GM12878 (cell line): Measurements from ENCODE around the gene GNL3. TPM values are rescaled to one million over a fixed set of nuclear protein-coding genes. Genes with fewer than 3 reads are reported as not detected.

Experiments
- DPF2 ChIP-seq: fragments of 450-650 bp; IDR thresholded peaks from 2 replicates; pipeline ENCODE4 v1.6.1; 2017; ENCODE audit warnings: mild to moderate bottlenecking
- IKZF1 ChIP-seq: fragments of 450-650 bp; conservative IDR thresholded peaks from 2 replicates; pipeline ENCODE4 v1.6.1; 2017; ENCODE audit warnings: antibody characterized with exemption, mild to moderate bottlenecking
- IRF4 ChIP-seq: IDR thresholded peaks from 2 replicates; pipeline ENCODE4 v1.6.1; 2011; ENCODE audit warnings: low read depth, low read length
- JUNB ChIP-seq: IDR thresholded peaks from 2 replicates; pipeline ENCODE4 v1.6.1; 2016; ENCODE audit warnings: antibody characterized with exemption, mild to moderate bottlenecking
- NFXL1 ChIP-seq: fragments of 450-650 bp; IDR thresholded peaks from 2 replicates; pipeline ENCODE4 v1.6.1; 2017; ENCODE audit warnings: antibody characterized with exemption, mild to moderate bottlenecking, borderline replicate concordance
- PAX8 ChIP-seq: fragments of 450-650 bp; IDR thresholded peaks from 2 replicates; pipeline ENCODE4 v1.6.1; 2017; ENCODE audit warnings: mild to moderate bottlenecking, moderate library complexity
- RAD51 ChIP-seq: fragments of 450-650 bp; IDR thresholded peaks from 2 replicates; pipeline ENCODE4 v1.6.1; 2016; ENCODE audit warnings: moderate library complexity, mild to moderate bottlenecking, inconsistent platforms
- RBBP5 ChIP-seq: fragments of 200-600 bp; sonication (generic); conservative IDR thresholded peaks from 2 replicates; pipeline ENCODE4 v1.6.1; 2016
- RELA ChIP-seq: fragments of 450-650 bp; IDR thresholded peaks from 2 replicates; pipeline ENCODE4 v1.8.0; 2014; ENCODE audit warnings: borderline replicate concordance; ENCODE audit not compliant: partially characterized antibody
- SIN3A ChIP-seq: IDR thresholded peaks from 2 replicates; pipeline ENCODE4 v1.6.1; 2012; ENCODE audit warnings: low read depth, low read length, improper control_type of control experiment
- SMC3 ChIP-seq: IDR thresholded peaks from 2 replicates; pipeline ENCODE4 v1.6.1; 2011; ENCODE audit warnings: low read length, improper control_type of control experiment, borderline replicate concordance
- SREBF1 ChIP-seq: IDR thresholded peaks from 2 replicates; pipeline ENCODE4 v1.6.1; 2012; ENCODE audit warnings: mild to moderate bottlenecking, low read length
- STAT1 ChIP-seq: fragments of 450-650 bp; conservative IDR thresholded peaks from 2 replicates; pipeline ENCODE4 v1.6.1; 2014; ENCODE audit warnings: antibody characterized with exemption, mild to moderate bottlenecking
- SUPT20H ChIP-seq: IDR thresholded peaks from 2 replicates; pipeline ENCODE4 v1.6.1; 2011; ENCODE audit warnings: low read depth, mild to moderate bottlenecking, low read length, moderate library complexity, borderline replicate concordance; ENCODE audit not compliant: control insufficient read depth
- TAF1 ChIP-seq: IDR thresholded peaks from 2 replicates; pipeline ENCODE4 v1.6.1; 2011; ENCODE audit warnings: mild to moderate bottlenecking, low read depth, low read length, borderline replicate concordance
- TBL1XR1 ChIP-seq: IDR thresholded peaks from 2 replicates; pipeline ENCODE4 v1.6.1; 2012; ENCODE audit warnings: low read depth, low read length, improper control_type of control experiment
- ZNF274 ChIP-seq: IDR thresholded peaks from one replicate; pipeline ENCODE4 v1.8.0; 2011; ENCODE audit not compliant: insufficient read length, insufficient read depth
- ZZZ3 ChIP-seq: IDR thresholded peaks from 2 replicates; pipeline ENCODE4 v1.6.1; 2011; ENCODE audit warnings: low read depth; ENCODE audit not compliant: control insufficient read depth, insufficient read length
- polyA plus RNA-seq, 11 experiments: library from polyadenylated mRNA; depleted of rRNA in 4 of 11; unstranded in 6 of 11; stranded (reverse) in 5 of 11; fragments of >200 nt; fragmentation: Nextera tagmentation in 4 of 11; fragmentation: Illumina TruSeq in 1 of 11; extraction: Ambion mirVana in 4 of 11; extraction: Trizol in 1 of 11; gene quantifications; 1 replicate in 1 of 11; 2 replicates in 10 of 11; pipeline versions ENCODE4 v1.2.1 to v1.2.3, GENCODE V29; 2011 to 2016; ENCODE audit warnings: inconsistent platforms in 2 of 11, missing spikeins in 2 of 11, low read depth in 1 of 11
- total RNA-seq, 4 experiments: library from RNA; depleted of rRNA in 3 of 4; stranded (reverse); fragments of >200 nt in 3 of 4; fragmentation: Illumina TruSeq in 1 of 4; extraction: Trizol in 1 of 4; gene quantifications; 2 replicates each; pipeline versions ENCODE4 v1.2.1 to v1.2.3, GENCODE V29; 2013 to 2021
- TF ChIP-seq, protein P1 (sequence below): fragments of 450-650 bp; IDR thresholded peaks from 2 replicates; pipeline ENCODE4 v1.6.1; 2017; ENCODE audit warnings: low read depth, mild to moderate bottlenecking, moderate library complexity
- TF ChIP-seq, protein P2 (sequence below): fragments of 450-650 bp; IDR thresholded peaks from 2 replicates; pipeline ENCODE4 v1.6.1; 2017; ENCODE audit warnings: mild to moderate bottlenecking, low read depth, inconsistent platforms; ENCODE audit not compliant: poor library complexity, severe bottlenecking
- TF ChIP-seq, protein P3 (sequence below): fragments of 450-650 bp; conservative IDR thresholded peaks from 2 replicates; pipeline ENCODE4 v1.6.1; 2017; ENCODE audit warnings: mild to moderate bottlenecking, moderate library complexity
- TF ChIP-seq, protein P4 (sequence below): fragments of 450-650 bp; formaldehyde crosslinking; IDR thresholded peaks from 2 replicates; pipeline ENCODE4 v1.5.0; 2022; ENCODE audit warnings: mild to moderate bottlenecking, missing genetic modification characterization

GNL3 gene
- total and polyA plus RNA-seq, 10 of the 15 experiments (the other 5 are each of a cell fraction or from before 2014, with no cell fraction given), result 172 to 368 (median 257) TPM

DNA sequence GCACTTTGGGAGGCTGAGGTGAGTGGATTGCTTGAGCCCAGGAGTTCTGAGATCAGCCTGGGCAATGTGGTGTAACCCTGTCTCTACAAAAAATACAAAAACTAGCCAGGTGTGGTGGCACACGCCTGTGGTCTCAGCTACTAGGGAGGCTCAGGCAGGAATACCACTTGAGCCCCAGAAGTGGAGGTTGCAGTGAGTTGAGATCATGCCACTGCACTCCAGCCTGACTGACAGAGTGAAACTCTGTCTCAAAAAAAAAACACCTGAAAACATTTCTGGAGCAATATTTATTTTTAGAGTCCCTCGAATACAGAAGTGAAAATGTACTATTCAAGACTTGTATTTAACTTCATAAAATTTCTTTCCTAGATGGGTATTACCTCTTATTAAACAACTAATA lies 24.7 kb downstream of the GNL3 start (continued):
- TF ChIP-seq, protein P1, sequence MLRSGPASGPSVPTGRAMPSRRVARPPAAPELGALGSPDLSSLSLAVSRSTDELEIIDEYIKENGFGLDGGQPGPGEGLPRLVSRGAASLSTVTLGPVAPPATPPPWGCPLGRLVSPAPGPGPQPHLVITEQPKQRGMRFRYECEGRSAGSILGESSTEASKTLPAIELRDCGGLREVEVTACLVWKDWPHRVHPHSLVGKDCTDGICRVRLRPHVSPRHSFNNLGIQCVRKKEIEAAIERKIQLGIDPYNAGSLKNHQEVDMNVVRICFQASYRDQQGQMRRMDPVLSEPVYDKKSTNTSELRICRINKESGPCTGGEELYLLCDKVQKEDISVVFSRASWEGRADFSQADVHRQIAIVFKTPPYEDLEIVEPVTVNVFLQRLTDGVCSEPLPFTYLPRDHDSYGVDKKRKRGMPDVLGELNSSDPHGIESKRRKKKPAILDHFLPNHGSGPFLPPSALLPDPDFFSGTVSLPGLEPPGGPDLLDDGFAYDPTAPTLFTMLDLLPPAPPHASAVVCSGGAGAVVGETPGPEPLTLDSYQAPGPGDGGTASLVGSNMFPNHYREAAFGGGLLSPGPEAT, result peak; percentile 65; the same call in 1 of the 2 replicates
- TF ChIP-seq IKZF1 (0 out of 2 replicates have a peak, but pooled peaks have one; percentile 37), RAD51 (no peak), ZZZ3 (no peak), TAF1 (no peak), JUNB (no peak; the same call in 1 of the 2 replicates), SMC3 (no peak), TBL1XR1 (no peak), RBBP5 (no peak), SREBF1 (no peak), NFXL1 (no peak), STAT1 (no peak), SIN3A (no peak), SUPT20H (no peak), PAX8 (no peak), IRF4 (no peak), DPF2 (0 out of 2 replicates have a peak, but pooled peaks have one; percentile 24), ZNF274 (no peak), RELA (no peak)
- TF ChIP-seq, protein P2, sequence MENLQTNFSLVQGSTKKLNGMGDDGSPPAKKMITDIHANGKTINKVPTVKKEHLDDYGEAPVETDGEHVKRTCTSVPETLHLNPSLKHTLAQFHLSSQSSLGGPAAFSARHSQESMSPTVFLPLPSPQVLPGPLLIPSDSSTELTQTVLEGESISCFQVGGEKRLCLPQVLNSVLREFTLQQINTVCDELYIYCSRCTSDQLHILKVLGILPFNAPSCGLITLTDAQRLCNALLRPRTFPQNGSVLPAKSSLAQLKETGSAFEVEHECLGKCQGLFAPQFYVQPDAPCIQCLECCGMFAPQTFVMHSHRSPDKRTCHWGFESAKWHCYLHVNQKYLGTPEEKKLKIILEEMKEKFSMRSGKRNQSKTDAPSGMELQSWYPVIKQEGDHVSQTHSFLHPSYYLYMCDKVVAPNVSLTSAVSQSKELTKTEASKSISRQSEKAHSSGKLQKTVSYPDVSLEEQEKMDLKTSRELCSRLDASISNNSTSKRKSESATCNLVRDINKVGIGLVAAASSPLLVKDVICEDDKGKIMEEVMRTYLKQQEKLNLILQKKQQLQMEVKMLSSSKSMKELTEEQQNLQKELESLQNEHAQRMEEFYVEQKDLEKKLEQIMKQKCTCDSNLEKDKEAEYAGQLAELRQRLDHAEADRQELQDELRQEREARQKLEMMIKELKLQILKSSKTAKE, result peak; percentile 40
- TF ChIP-seq, protein P3, sequence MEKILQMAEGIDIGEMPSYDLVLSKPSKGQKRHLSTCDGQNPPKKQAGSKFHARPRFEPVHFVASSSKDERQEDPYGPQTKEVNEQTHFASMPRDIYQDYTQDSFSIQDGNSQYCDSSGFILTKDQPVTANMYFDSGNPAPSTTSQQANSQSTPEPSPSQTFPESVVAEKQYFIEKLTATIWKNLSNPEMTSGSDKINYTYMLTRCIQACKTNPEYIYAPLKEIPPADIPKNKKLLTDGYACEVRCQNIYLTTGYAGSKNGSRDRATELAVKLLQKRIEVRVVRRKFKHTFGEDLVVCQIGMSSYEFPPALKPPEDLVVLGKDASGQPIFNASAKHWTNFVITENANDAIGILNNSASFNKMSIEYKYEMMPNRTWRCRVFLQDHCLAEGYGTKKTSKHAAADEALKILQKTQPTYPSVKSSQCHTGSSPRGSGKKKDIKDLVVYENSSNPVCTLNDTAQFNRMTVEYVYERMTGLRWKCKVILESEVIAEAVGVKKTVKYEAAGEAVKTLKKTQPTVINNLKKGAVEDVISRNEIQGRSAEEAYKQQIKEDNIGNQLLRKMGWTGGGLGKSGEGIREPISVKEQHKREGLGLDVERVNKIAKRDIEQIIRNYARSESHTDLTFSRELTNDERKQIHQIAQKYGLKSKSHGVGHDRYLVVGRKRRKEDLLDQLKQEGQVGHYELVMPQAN, result no peak
- TF ChIP-seq, protein P4, sequence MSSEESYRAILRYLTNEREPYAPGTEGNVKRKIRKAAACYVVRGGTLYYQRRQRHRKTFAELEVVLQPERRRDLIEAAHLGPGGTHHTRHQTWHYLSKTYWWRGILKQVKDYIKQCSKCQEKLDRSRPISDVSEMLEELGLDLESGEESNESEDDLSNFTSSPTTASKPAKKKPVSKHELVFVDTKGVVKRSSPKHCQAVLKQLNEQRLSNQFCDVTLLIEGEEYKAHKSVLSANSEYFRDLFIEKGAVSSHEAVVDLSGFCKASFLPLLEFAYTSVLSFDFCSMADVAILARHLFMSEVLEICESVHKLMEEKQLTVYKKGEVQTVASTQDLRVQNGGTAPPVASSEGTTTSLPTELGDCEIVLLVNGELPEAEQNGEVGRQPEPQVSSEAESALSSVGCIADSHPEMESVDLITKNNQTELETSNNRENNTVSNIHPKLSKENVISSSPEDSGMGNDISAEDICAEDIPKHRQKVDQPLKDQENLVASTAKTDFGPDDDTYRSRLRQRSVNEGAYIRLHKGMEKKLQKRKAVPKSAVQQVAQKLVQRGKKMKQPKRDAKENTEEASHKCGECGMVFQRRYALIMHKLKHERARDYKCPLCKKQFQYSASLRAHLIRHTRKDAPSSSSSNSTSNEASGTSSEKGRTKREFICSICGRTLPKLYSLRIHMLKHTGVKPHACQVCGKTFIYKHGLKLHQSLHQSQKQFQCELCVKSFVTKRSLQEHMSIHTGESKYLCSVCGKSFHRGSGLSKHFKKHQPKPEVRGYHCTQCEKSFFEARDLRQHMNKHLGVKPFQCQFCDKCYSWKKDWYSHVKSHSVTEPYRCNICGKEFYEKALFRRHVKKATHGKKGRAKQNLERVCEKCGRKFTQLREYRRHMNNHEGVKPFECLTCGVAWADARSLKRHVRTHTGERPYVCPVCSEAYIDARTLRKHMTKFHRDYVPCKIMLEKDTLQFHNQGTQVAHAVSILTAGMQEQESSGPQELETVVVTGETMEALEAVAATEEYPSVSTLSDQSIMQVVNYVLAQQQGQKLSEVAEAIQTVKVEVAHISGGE, result no peak
